SU-DHL-6 (cell line): ENCODE measurements around the gene NEK3.
A peak's percentile ranks its signal among the peaks of the same experiment; 100 is the strongest.

Source experiments
- H2AFZ ChIP-seq: fragments of 200-600 bp; sonication (generic); 2 replicates; pipeline ENCODE4 v1.6.1; 2014; ENCODE audit warnings: low read depth, mild to moderate bottlenecking, moderate library complexity, mixed read lengths, antibody characterized with exemption, low read length; ENCODE audit not compliant: severe bottlenecking
- H3F3A ChIP-seq: fragments of 200-600 bp; shearing (Covaris generic); 2 replicates; pipeline ENCODE4 v1.6.0; 2016; ENCODE audit warnings: antibody characterized with exemption, mild to moderate bottlenecking; ENCODE audit not compliant: insufficient read depth
- H3K27ac ChIP-seq: fragments of 200-600 bp; sonication (generic); 2 replicates; pipeline ENCODE4 v1.5.1; 2016; ENCODE audit warnings: low read depth, mild to moderate bottlenecking, low read length, moderate library complexity, mixed read lengths
- H3K27me3 ChIP-seq: fragments of 200-600 bp; sonication (generic), shearing (Covaris generic); 2 replicates; pipeline ENCODE4 v1.6.0; 2014; ENCODE audit warnings: mild to moderate bottlenecking, low read length
- H3K36me3 ChIP-seq: fragments of 200-600 bp; sonication (generic); 2 replicates; pipeline ENCODE4 v1.6.1; 2014; ENCODE audit warnings: mild to moderate bottlenecking, low read length, mixed read lengths
- H3K4me2 ChIP-seq: fragments of 300-600, 200-600 bp; shearing (Covaris generic), sonication (generic); 2 replicates; pipeline ENCODE4 v1.6.0; 2014; ENCODE audit warnings: low read length, low read depth, mild to moderate bottlenecking; ENCODE audit not compliant: poor library complexity, severe bottlenecking
- H3K4me3 ChIP-seq: fragments of 200-600 bp; sonication (generic); 2 replicates; pipeline ENCODE4 v1.5.1; 2014; ENCODE audit warnings: antibody characterized with exemption, low read length, mild to moderate bottlenecking, mixed read lengths; ENCODE audit not compliant: insufficient read depth, poor library complexity, severe bottlenecking
- H3K79me2 ChIP-seq: fragments of 200-600 bp; sonication (generic); 2 replicates; pipeline ENCODE4 v1.6.1; 2014; ENCODE audit warnings: mild to moderate bottlenecking, low read length, moderate library complexity; ENCODE audit not compliant: insufficient read depth
- H3K9ac ChIP-seq: fragments of 200-600 bp; sonication (generic); 2 replicates; pipeline ENCODE4 v1.7.0; 2014; ENCODE audit warnings: mild to moderate bottlenecking, low read length
- H3K9me2 ChIP-seq: fragments of 200-600 bp; sonication (generic); replicated peaks from 2 replicates; pipeline ENCODE4 v1.6.1; 2014; ENCODE audit warnings: low read length; ENCODE audit not compliant: insufficient read depth
- H3K9me3 ChIP-seq: fragments of 200-600 bp; sonication (generic); 2 replicates; pipeline ENCODE4 v1.6.1; 2014; ENCODE audit warnings: low read length, mixed read lengths; ENCODE audit not compliant: insufficient read depth
- H4K20me1 ChIP-seq: fragments of 200-600 bp; sonication (generic); 2 replicates; pipeline ENCODE4 v1.6.1; 2014; ENCODE audit warnings: low read depth, mild to moderate bottlenecking, antibody characterized with exemption, low read length, moderate library complexity, mixed read lengths
- EZH2phosphoT487 ChIP-seq: fragments of 200-600 bp; sonication (generic), shearing (Covaris generic); conservative IDR thresholded peaks from 2 replicates; pipeline ENCODE4 v1.6.1; 2018; ENCODE audit warnings: mild to moderate bottlenecking, antibody characterized with exemption, low read length, moderate library complexity, mixed read lengths
- TF ChIP-seq, protein P1 (sequence below): fragments of 200-600 bp; sonication (generic); IDR thresholded peaks from one replicate; pipeline ENCODE4 v1.5.1; 2017; ENCODE audit warnings: antibody characterized with exemption, mild to moderate bottlenecking, low read length, moderate library complexity; ENCODE audit not compliant: insufficient read depth, poor library complexity, severe bottlenecking

NEK3 gene

GRCh38 chr13:52158629-52159158, 703 bp downstream of the NEK3 start:
- Histone ChIP-seq H3F3A (no peaks in the 10 kb centered on the region), H2AFZ (peak overlapping the region; percentile 78), H4K20me1 (no peaks in the 10 kb centered on the region), H3K36me3 (no peaks in the 10 kb centered on the region), H3K9me2 (no peaks in the 10 kb centered on the region), H3K27ac (no peak overlapping the region), H3K79me2 (no peaks in the 10 kb centered on the region), H3K4me2 (peak overlapping the region; percentile 58), H3K9me3 (no peaks in the 10 kb centered on the region), H3K4me3 (peak overlapping the region; percentile 50), H3K9ac (peak overlapping the region; percentile 48), H3K27me3 (no peaks in the 10 kb centered on the region)
- TF ChIP-seq, protein P1, sequence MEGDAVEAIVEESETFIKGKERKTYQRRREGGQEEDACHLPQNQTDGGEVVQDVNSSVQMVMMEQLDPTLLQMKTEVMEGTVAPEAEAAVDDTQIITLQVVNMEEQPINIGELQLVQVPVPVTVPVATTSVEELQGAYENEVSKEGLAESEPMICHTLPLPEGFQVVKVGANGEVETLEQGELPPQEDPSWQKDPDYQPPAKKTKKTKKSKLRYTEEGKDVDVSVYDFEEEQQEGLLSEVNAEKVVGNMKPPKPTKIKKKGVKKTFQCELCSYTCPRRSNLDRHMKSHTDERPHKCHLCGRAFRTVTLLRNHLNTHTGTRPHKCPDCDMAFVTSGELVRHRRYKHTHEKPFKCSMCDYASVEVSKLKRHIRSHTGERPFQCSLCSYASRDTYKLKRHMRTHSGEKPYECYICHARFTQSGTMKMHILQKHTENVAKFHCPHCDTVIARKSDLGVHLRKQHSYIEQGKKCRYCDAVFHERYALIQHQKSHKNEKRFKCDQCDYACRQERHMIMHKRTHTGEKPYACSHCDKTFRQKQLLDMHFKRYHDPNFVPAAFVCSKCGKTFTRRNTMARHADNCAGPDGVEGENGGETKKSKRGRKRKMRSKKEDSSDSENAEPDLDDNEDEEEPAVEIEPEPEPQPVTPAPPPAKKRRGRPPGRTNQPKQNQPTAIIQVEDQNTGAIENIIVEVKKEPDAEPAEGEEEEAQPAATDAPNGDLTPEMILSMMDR: no peak
- no peak for TF ChIP-seq EZH2phosphoT487

- H3K79me2 ChIP-seq: no peaks in the 10 kb centered on the region
- no peaks in the 10 kb centered on the region for H4K20me1 ChIP-seq
- no peaks in the 10 kb centered on the region for H3K9me3 ChIP-seq
- no peaks in the 10 kb centered on the region for H3K36me3 ChIP-seq
- no peak overlapping the region for H2AFZ ChIP-seq
- no peak overlapping the region for H3K4me3 ChIP-seq
- no peaks in the 10 kb centered on the region for H3K9me2 ChIP-seq
- no peak for TF ChIP-seq EZH2phosphoT487
- TF ChIP-seq, protein P1: no peak
- no peak overlapping the region for H3K9ac ChIP-seq
- H3F3A ChIP-seq: no peaks in the 10 kb centered on the region
- no peak overlapping the region for H3K27ac ChIP-seq
- H3K27me3 ChIP-seq: no peaks in the 10 kb centered on the region
- H3K4me2 ChIP-seq: no peak overlapping the region
These were observed 2.6 kb downstream of the NEK3 start for GRCh38 chr13:52156724-52157261.

DNA sequence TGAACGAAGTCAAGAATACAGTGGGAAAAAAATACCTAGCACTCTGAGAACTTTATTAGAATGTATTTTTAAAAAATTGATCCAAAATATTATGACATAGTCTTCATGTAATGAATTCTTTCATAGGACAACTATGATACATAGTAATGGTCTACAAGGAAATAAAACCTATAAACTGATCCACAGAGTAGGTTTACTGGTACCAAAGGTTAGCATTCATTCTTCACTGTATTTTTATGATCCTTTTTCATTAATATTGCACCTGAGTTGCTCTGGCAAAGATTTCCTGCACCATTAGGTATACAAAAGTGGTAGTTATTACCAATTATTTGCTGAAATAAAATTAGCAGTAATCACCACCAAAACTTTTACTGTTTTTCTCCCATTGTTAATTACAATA, 4.2 kb downstream of the NEK3 start:
- Histone ChIP-seq H3K9ac (no peak overlapping the region), H3K4me2 (no peak overlapping the region), H3K36me3 (no peaks in the 10 kb centered on the region), H3K9me2 (no peaks in the 10 kb centered on the region), H3K4me3 (no peak overlapping the region), H3F3A (no peaks in the 10 kb centered on the region), H4K20me1 (no peaks in the 10 kb centered on the region), H3K27me3 (no peaks in the 10 kb centered on the region), H3K27ac (no peak overlapping the region), H3K79me2 (no peaks in the 10 kb centered on the region), H2AFZ (no peak overlapping the region), H3K9me3 (no peaks in the 10 kb centered on the region)
- TF ChIP-seq, protein P1: no peak
- TF ChIP-seq EZH2phosphoT487: no peak
